Measurements from ENCODE around the gene RIMS4. TPM values are rescaled to one million over a fixed set of nuclear protein-coding genes. Genes with fewer than 3 reads are reported as not detected.

The RIMS4 gene
- polyA plus RNA-seq, 1 experiment = not detected

- TF ChIP-seq CTCF (IDR thresholded peaks at IDR 0.05; ENCODE audit: low read depth, low read length) = no peak
- ChIA-PET POLR2A (interaction anchor here (0.6 kb wide), 1 partner anchor 362 kb away, joined by 11 read pairs; no protein-coding TSS in a partner anchor), CTCF (interaction anchor here (0.6 to 3.2 kb wide), 6 partner anchors 9 to 1256 kb away, joined by 5 to 86 read pairs (median 11); no protein-coding TSS in a partner anchor)
- Histone ChIP-seq H3K4me3 (ENCODE audit: low read depth, low read length) (peak within 1 kb of the TSS; percentile 44), H3K9me3 (ENCODE audit: control insufficient read depth, insufficient read depth, low read length) (no peaks in the 10 kb centered on the region; the same call in 1 of the 2 replicates), H3K27me3 (ENCODE audit: control insufficient read depth, insufficient read depth, low read length) (peaks cover 64% of the 10 kb centered on the region), H3K27ac (ENCODE audit: low read depth, low read length) (no peak within 1 kb of the TSS)
- DNase-seq (ENCODE audit: low read depth, low spot score) = no peak
Observed at GRCh38 chr20:44745598-44746366, 64.6 kb downstream of the RIMS4 start, which contains the start of gene KCNK15. Gene KCNK15 (plus strand): TSS chr20:44745865. CDS start chr20:44745911, 46 bp downstream.

- DNase-seq (ENCODE audit: low read depth, low spot score) = no peak
- H3K9me3 ChIP-seq (ENCODE audit: control insufficient read depth, insufficient read depth, low read length) = no peaks in the 10 kb centered on the region; the same call in 1 of the 2 replicates
- ChIA-PET CTCF (no interaction called here), POLR2A (no interaction called here)
- H3K4me3 ChIP-seq (ENCODE audit: low read depth, low read length) = peak overlapping the region; percentile 44; the same call in 1 of the 2 replicates
- no peak overlapping the region for H3K27ac ChIP-seq (ENCODE audit: low read depth, low read length)
- no peak for TF ChIP-seq CTCF (IDR thresholded peaks at IDR 0.05; ENCODE audit: low read depth, low read length)
- peaks cover 65% of the 10 kb centered on the region for H3K27me3 ChIP-seq (ENCODE audit: control insufficient read depth, insufficient read depth, low read length)
Observed at GRCh38 chr20:44745122-44745597, 65.2 kb downstream of the RIMS4 start.

GRCh38 chr20:44743916-44744655, 66.3 kb downstream of the RIMS4 start:
- no peak for TF ChIP-seq CTCF (IDR thresholded peaks at IDR 0.05; ENCODE audit: low read depth, low read length)
- peaks cover 64% of the 10 kb centered on the region for H3K27me3 ChIP-seq (ENCODE audit: control insufficient read depth, insufficient read depth, low read length)
- POLR2A ChIA-PET = no interaction called here
- no peaks in the 10 kb centered on the region for H3K9me3 ChIP-seq (ENCODE audit: control insufficient read depth, insufficient read depth, low read length)
- DNase-seq (ENCODE audit: low read depth, low spot score) = no peak
- H3K4me3 ChIP-seq (ENCODE audit: low read depth, low read length) = no peak overlapping the region
- CTCF ChIA-PET = no interaction called here
- no peak overlapping the region for H3K27ac ChIP-seq (ENCODE audit: low read depth, low read length)

- ChIA-PET POLR2A (no interaction called here), CTCF (interaction anchor here (0.9 kb wide), 1 partner anchor 59 kb away, joined by 3 read pairs; no protein-coding TSS in a partner anchor)
- no peaks in the 10 kb centered on the region for H3K9me3 ChIP-seq (ENCODE audit: control insufficient read depth, insufficient read depth, low read length)
- DNase-seq (ENCODE audit: low read depth, low spot score) = no peak
- H3K27me3 ChIP-seq (ENCODE audit: control insufficient read depth, insufficient read depth, low read length) = peaks cover 64% of the 10 kb centered on the region
- TF ChIP-seq CTCF (IDR thresholded peaks at IDR 0.05; ENCODE audit: low read depth, low read length) = no peak
- no peak overlapping the region for H3K4me3 ChIP-seq (ENCODE audit: low read depth, low read length)
- no peak overlapping the region for H3K27ac ChIP-seq (ENCODE audit: low read depth, low read length)
Observed at GRCh38 chr20:44743080-44743701, 67.2 kb downstream of the RIMS4 start.
